ENCODE measurements around the gene LMBR1L.
"Not testable (repeated sequence)": the region's sequence is repeated elsewhere in the genome, so short reads cannot be mapped to it uniquely, and the experiment has no call there.

LMBR1L gene, protein sequence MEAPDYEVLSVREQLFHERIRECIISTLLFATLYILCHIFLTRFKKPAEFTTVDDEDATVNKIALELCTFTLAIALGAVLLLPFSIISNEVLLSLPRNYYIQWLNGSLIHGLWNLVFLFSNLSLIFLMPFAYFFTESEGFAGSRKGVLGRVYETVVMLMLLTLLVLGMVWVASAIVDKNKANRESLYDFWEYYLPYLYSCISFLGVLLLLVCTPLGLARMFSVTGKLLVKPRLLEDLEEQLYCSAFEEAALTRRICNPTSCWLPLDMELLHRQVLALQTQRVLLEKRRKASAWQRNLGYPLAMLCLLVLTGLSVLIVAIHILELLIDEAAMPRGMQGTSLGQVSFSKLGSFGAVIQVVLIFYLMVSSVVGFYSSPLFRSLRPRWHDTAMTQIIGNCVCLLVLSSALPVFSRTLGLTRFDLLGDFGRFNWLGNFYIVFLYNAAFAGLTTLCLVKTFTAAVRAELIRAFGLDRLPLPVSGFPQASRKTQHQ

DNA sequence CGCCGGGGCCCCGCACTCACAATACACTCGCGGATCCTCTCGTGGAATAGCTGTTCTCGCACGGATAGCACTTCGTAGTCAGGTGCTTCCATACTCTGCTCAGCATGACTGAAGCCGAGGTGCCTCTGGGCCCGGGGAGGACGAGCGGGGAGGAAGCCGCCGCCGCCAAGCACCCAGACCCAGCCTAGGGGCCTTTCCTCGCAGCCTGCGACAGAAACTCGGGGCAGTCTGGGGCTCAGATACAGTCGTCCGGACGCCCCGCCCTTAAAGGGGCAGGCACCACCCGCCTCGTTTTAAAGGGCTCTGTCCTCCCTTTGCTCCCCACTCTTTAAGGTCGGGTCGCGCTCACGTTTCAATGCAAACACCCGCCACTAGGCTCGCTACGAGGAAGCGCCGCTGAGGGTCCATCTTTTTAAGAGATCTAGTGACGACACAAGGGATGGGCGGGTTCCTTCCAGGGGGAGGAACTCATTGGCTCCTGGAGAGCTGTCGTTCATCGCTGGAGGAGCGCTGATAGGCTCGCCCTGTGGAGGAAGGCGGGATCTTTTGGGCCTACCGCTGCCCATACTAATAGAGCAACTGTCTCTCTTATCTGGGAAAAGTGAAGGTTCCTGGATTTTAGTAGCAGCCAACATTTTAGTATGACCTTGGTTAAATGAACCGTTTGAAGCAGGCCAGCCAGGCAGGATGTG, at the start of gene LMBR1L:
Gene LMBR1L (minus strand): TSS at position 384 of the 692 bp plus-strand sequence. CDS start 292 bp downstream, at position 92.
- peak within 1 kb of the TSS; percentile 90 for H3K9ac ChIP-seq (ENCODE audit: low read depth, low read length)
- H3K4me1 ChIP-seq (ENCODE audit: insufficient read depth, low read length), result 0 out of 2 replicates have a peak, but pooled peaks cover 5% of the 10 kb centered on the region
- peak within 1 kb of the TSS; percentile 89 for H3K4me3 ChIP-seq (ENCODE audit: low read length)
- H3K27me3 ChIP-seq (ENCODE audit: insufficient read depth, low read length), result no peaks in the 10 kb centered on the region
- peaks cover 16% of the 10 kb centered on the region for H3K36me3 ChIP-seq (ENCODE audit: insufficient read depth, low read depth, low read length)
- no peak within 1 kb of the TSS for H3K27ac ChIP-seq (ENCODE audit: low read length)
- 0 out of 2 replicates have a peak, but pooled peaks cover 4% of the 10 kb centered on the region for H3K9me3 ChIP-seq (ENCODE audit: insufficient read depth, low read depth, low read length)

DNA sequence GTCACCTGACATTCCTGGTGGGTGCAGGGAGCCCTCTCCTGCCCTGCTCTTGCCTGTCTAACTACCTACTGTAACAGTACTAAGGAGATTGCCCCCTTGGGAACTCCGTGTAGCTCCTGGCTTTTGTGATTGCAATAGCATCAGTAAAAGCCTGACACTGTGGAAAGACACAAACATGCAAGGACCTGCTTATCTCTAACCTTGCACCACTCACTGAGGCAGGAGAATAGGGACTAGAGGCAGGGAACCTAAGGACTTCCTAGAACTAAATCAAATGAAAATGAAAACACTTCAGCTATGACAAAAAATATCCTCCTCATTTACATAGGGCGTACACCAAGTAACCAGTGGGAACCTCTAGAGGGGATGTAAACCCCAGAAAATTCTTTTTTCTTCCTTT, 49.8 kb upstream of the LMBR1L start:
- no peaks in the 10 kb centered on the region for H3K27me3 ChIP-seq (ENCODE audit: insufficient read depth, low read length)
- H3K9ac ChIP-seq (ENCODE audit: low read depth, low read length), result no peak overlapping the region
- H3K27ac ChIP-seq (ENCODE audit: low read length), result no peak overlapping the region
- H3K9me3 ChIP-seq (ENCODE audit: insufficient read depth, low read depth, low read length), result no peaks in the 10 kb centered on the region
- no peak overlapping the region for H3K4me3 ChIP-seq (ENCODE audit: low read length)
- no peaks in the 10 kb centered on the region for H3K36me3 ChIP-seq (ENCODE audit: insufficient read depth, low read depth, low read length)
- no peaks in the 10 kb centered on the region for H3K4me1 ChIP-seq (ENCODE audit: insufficient read depth, low read length)

- H3K4me3 ChIP-seq (ENCODE audit: low read length), result no peak overlapping the region
- H3K9ac ChIP-seq (ENCODE audit: low read depth, low read length), result no peak overlapping the region
- no peaks in the 10 kb centered on the region for H3K9me3 ChIP-seq (ENCODE audit: insufficient read depth, low read depth, low read length)
- no peaks in the 10 kb centered on the region for H3K4me1 ChIP-seq (ENCODE audit: insufficient read depth, low read length)
- no peak overlapping the region for H3K27ac ChIP-seq (ENCODE audit: low read length)
- no peaks in the 10 kb centered on the region for H3K27me3 ChIP-seq (ENCODE audit: insufficient read depth, low read length)
- no peaks in the 10 kb centered on the region for H3K36me3 ChIP-seq (ENCODE audit: insufficient read depth, low read depth, low read length)
Observed at GRCh38 chr12:49154221-49154620, 43.6 kb upstream of the LMBR1L start.

GRCh38 chr12:49147384-49147783, 36.7 kb upstream of the LMBR1L start:
- no peaks in the 10 kb centered on the region for H3K36me3 ChIP-seq (ENCODE audit: insufficient read depth, low read depth, low read length)
- no peak overlapping the region for H3K4me3 ChIP-seq (ENCODE audit: low read length)
- no peaks in the 10 kb centered on the region for H3K27me3 ChIP-seq (ENCODE audit: insufficient read depth, low read length)
- H3K9ac ChIP-seq (ENCODE audit: low read depth, low read length), result no peak overlapping the region
- H3K27ac ChIP-seq (ENCODE audit: low read length), result no peak overlapping the region
- H3K9me3 ChIP-seq (ENCODE audit: insufficient read depth, low read depth, low read length), result no peaks in the 10 kb centered on the region
- no peaks in the 10 kb centered on the region for H3K4me1 ChIP-seq (ENCODE audit: insufficient read depth, low read length)

DNA sequence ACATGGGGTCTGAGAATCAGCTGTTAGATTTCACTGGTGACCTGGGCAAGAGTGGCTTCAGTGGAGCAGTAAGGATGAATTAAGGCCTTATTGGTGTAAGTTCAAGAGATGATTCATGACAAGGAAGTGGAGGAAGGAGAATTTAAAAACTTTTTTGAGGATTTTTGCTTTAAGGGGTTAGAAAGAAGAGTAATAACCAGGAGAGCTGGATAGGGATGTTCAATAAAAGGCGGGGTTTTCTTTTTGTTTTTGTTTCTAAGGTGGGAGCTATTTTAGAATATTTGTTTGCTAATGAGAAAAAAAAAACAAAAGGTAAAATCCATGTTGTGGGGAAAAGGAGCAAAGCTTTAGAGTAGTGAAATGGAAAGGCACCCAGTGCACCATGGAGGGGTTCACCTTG, 35.8 kb upstream of the LMBR1L start:
- no peaks in the 10 kb centered on the region for H3K36me3 ChIP-seq (ENCODE audit: insufficient read depth, low read depth, low read length)
- no peaks in the 10 kb centered on the region for H3K4me1 ChIP-seq (ENCODE audit: insufficient read depth, low read length)
- no peak overlapping the region for H3K27ac ChIP-seq (ENCODE audit: low read length)
- H3K4me3 ChIP-seq (ENCODE audit: low read length), result no peak overlapping the region
- H3K27me3 ChIP-seq (ENCODE audit: insufficient read depth, low read length), result no peaks in the 10 kb centered on the region
- H3K9me3 ChIP-seq (ENCODE audit: insufficient read depth, low read depth, low read length), result no peaks in the 10 kb centered on the region
- H3K9ac ChIP-seq (ENCODE audit: low read depth, low read length), result no peak overlapping the region

DNA sequence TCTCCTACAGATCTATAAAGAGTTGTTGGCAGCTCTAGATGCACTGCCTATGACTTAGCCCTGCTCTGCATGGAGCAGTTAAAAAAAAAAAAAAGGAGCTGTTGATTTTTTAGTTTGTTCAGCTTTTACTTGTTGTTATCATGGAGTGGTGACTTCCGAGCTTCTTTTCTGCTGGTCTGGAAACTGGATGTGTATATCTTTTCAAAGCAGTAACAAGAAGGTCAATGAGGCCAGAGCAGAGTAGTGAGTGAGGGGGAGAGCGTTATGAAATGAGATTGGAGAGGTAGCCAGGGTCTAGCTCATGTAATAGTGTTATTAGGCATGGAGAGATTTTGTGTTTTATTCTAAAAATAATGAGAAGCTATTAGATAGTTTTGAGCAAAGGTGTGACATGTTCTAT, 33.7 kb upstream of the LMBR1L start:
- Histone ChIP-seq H3K4me3 (ENCODE audit: low read length) (no peak overlapping the region), H3K4me1 (ENCODE audit: insufficient read depth, low read length) (no peaks in the 10 kb centered on the region), H3K9me3 (ENCODE audit: insufficient read depth, low read depth, low read length) (no peaks in the 10 kb centered on the region), H3K36me3 (ENCODE audit: insufficient read depth, low read depth, low read length) (no peaks in the 10 kb centered on the region), H3K27me3 (ENCODE audit: insufficient read depth, low read length) (no peaks in the 10 kb centered on the region), H3K27ac (ENCODE audit: low read length) (no peak overlapping the region), H3K9ac (ENCODE audit: low read depth, low read length) (no peak overlapping the region)

GRCh38 chr12:49138999-49139398, 28.4 kb upstream of the LMBR1L start:
- Histone ChIP-seq H3K9me3 (ENCODE audit: insufficient read depth, low read depth, low read length) (no peaks in the 10 kb centered on the region), H3K27me3 (ENCODE audit: insufficient read depth, low read length) (no peaks in the 10 kb centered on the region), H3K4me1 (ENCODE audit: insufficient read depth, low read length) (no peaks in the 10 kb centered on the region), H3K36me3 (ENCODE audit: insufficient read depth, low read depth, low read length) (no peaks in the 10 kb centered on the region), H3K4me3 (ENCODE audit: low read length) (no peak overlapping the region), H3K27ac (ENCODE audit: low read length) (no peak overlapping the region), H3K9ac (ENCODE audit: low read depth, low read length) (no peak overlapping the region)

- H3K27ac ChIP-seq (ENCODE audit: low read length), result no peak overlapping the region
- H3K36me3 ChIP-seq (ENCODE audit: insufficient read depth, low read depth, low read length), result no peaks in the 10 kb centered on the region
- H3K9me3 ChIP-seq (ENCODE audit: insufficient read depth, low read depth, low read length), result no peaks in the 10 kb centered on the region
- no peak overlapping the region for H3K9ac ChIP-seq (ENCODE audit: low read depth, low read length)
- H3K27me3 ChIP-seq (ENCODE audit: insufficient read depth, low read length), result no peaks in the 10 kb centered on the region
- no peak overlapping the region for H3K4me3 ChIP-seq (ENCODE audit: low read length)
- H3K4me1 ChIP-seq (ENCODE audit: insufficient read depth, low read length), result no peaks in the 10 kb centered on the region
Observed at GRCh38 chr12:49138587-49138986, 27.9 kb upstream of the LMBR1L start.

- Histone ChIP-seq H3K27me3 (ENCODE audit: insufficient read depth, low read length) (no peaks in the 10 kb centered on the region), H3K9ac (ENCODE audit: low read depth, low read length) (no peak overlapping the region), H3K27ac (ENCODE audit: low read length) (no peak overlapping the region), H3K4me3 (ENCODE audit: low read length) (no peak overlapping the region), H3K4me1 (ENCODE audit: insufficient read depth, low read length) (peaks cover 4% of the 10 kb centered on the region; the same call in 1 of the 2 replicates), H3K9me3 (ENCODE audit: insufficient read depth, low read depth, low read length) (no peaks in the 10 kb centered on the region), H3K36me3 (ENCODE audit: insufficient read depth, low read depth, low read length) (no peaks in the 10 kb centered on the region)
Observed at GRCh38 chr12:49137476-49137875, 26.8 kb upstream of the LMBR1L start.

DNA sequence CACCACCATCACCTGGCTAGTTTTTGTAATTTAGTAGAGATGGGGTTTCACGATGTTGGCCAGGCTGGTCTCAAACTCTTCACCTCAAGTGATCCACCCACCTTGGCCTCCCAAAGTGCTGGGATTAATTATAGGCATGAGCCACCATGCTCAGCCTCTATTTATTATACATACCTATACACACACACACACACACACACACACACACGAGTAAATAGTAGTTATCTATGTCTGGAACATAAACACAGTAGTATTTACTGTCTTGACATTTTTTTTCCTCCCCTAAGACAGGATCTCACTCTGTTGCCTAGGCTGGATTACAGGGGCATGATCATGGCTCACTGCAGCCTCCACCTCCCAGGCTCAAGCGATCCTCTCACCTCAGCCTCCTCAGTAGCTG, 26.4 kb upstream of the LMBR1L start:
- H3K4me1 ChIP-seq (ENCODE audit: insufficient read depth, low read length); H3K4me3 ChIP-seq (ENCODE audit: low read length); H3K9me3 ChIP-seq (ENCODE audit: insufficient read depth, low read depth, low read length); H3K9ac ChIP-seq (ENCODE audit: low read depth, low read length); H3K27me3 ChIP-seq (ENCODE audit: insufficient read depth, low read length); H3K27ac ChIP-seq (ENCODE audit: low read length); H3K36me3 ChIP-seq (ENCODE audit: insufficient read depth, low read depth, low read length): not testable (repeated sequence)

- no peaks in the 10 kb centered on the region for H3K9me3 ChIP-seq (ENCODE audit: insufficient read depth, low read depth, low read length)
- no peaks in the 10 kb centered on the region for H3K27me3 ChIP-seq (ENCODE audit: insufficient read depth, low read length)
- peaks cover 9% of the 10 kb centered on the region; the same call in 1 of the 2 replicates for H3K4me1 ChIP-seq (ENCODE audit: insufficient read depth, low read length)
- peaks cover 23% of the 10 kb centered on the region for H3K36me3 ChIP-seq (ENCODE audit: insufficient read depth, low read depth, low read length)
- no peak overlapping the region for H3K9ac ChIP-seq (ENCODE audit: low read depth, low read length)
- no peak overlapping the region for H3K4me3 ChIP-seq (ENCODE audit: low read length)
- H3K27ac ChIP-seq (ENCODE audit: low read length), result no peak overlapping the region
Observed at GRCh38 chr12:49133590-49133989, 22.9 kb upstream of the LMBR1L start.

- Histone ChIP-seq H3K27ac (ENCODE audit: low read length) (no peak overlapping the region), H3K9me3 (ENCODE audit: insufficient read depth, low read depth, low read length) (no peaks in the 10 kb centered on the region), H3K4me1 (ENCODE audit: insufficient read depth, low read length) (peaks cover 9% of the 10 kb centered on the region; the same call in 1 of the 2 replicates), H3K36me3 (ENCODE audit: insufficient read depth, low read depth, low read length) (peaks cover 26% of the 10 kb centered on the region), H3K27me3 (ENCODE audit: insufficient read depth, low read length) (no peaks in the 10 kb centered on the region), H3K9ac (ENCODE audit: low read depth, low read length) (no peak overlapping the region), H3K4me3 (ENCODE audit: low read length) (no peak overlapping the region)
Observed at GRCh38 chr12:49133014-49133413, 22.4 kb upstream of the LMBR1L start.
